Posterior vena cava (tissue), 2 donors: Measurements from ENCODE around the gene SLC12A4. TPM values are rescaled to one million over a fixed set of nuclear protein-coding genes. Genes with fewer than 3 reads are reported as not detected.
"Not testable (repeated sequence)": the region's sequence is repeated elsewhere in the genome, so short reads cannot be mapped to it uniquely, and the experiment has no call there.

Experiments used
- DNase-seq: peaks from one replicate; pipeline ENCODE4 v3.0.0-alpha.2; 2020; ENCODE audit warnings: low spot score
- intact Hi-C, 2 donors: fragments of 100-400 bp; cut with DNase I; formaldehyde crosslinking; loops; one replicate each; pipeline versions ENCODE4 v1.14.1 to v1.14.2; 2022 to 2023
- total RNA-seq, 2 donors: library from RNA; stranded (reverse); fragmentation: NEBNext Ultra II Directional; extraction: Animal tissue kit (Norgen Biotek cat#: 25700); gene quantifications; one replicate each; pipeline ENCODE4 v1.2.1, GENCODE V29; 2021
- donor health status: DM: yes; HTN: yes; CAD: no.
- donor health status: DM: yes; HTN: yes; CAD: no.

The SLC12A4 gene
- total RNA-seq, 2 donors from 2014 or later, result 82.6 to 90.1 TPM

DNA sequence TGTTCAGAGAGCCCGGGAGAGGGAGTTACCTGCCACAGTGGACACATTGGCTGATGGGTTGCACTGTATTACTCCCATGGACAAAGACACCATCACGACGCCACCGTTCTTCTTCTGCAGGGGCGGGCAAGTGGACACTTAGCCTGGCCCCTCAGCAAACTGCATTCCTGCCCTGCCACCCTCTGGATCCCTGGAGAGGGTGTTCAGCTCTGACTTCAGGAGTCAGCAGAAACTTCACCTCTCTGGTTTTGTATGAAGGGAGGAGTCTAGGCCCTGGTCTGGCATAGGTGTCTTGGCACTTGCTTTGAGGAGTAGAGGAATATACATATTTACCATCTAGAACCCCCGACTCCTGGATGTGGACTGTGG, 21.6 kb upstream of the SLC12A4 start:
- intact Hi-C loops, result loop anchor here in 1 of 2 donors (5.0 kb wide), 1 partner anchor 52 kb away; no protein-coding TSS in a partner anchor
- no peak for DNase-seq

- no peak for DNase-seq
- intact Hi-C loops, result loop anchor here in 1 of 2 donors (5.0 kb wide), 1 partner anchor 53 kb away; no protein-coding TSS in a partner anchor
Observed at GRCh38 chr16:67989322-67990017, 21.0 kb upstream of the SLC12A4 start.

GRCh38 chr16:67988675-67989074, 20.2 kb upstream of the SLC12A4 start:
- intact Hi-C loops, result no loop called here
- DNase-seq, result no peak

DNA sequence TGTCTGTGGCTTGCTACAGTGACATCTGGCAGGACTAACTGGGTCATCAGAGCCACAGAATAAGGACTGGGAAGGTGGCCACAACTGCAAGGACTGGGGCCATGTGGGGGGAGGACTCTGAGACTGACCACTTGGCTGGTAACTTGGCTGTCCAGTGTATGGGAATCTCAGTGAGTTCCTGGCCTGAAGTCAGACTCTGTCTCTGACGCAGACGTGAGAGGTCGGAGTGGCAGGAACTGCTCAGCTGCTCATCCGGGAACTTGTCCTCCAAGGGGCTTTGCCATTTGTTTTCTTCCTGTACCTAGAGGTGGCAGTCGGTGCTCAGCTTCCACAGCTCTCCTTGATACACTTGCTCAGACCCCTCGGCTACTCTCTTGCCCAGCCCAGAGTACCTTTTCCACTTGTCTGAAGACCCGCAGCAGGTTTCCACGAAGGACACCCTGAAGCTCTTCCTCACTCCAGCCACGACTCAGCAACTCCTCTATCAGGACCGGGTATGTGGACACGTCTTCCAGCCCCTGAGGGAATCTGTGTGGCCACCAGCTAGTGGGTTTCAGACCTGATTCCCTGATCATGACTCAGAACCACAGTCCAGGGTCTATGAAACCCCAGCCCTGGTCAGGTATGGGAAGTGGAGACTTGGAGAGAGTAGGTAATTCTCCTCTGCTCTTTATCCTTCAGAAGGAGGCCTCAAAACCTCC, 19.2 kb upstream of the SLC12A4 start:
- intact Hi-C loops, result no loop called here
- DNase-seq, result no peak

DNA sequence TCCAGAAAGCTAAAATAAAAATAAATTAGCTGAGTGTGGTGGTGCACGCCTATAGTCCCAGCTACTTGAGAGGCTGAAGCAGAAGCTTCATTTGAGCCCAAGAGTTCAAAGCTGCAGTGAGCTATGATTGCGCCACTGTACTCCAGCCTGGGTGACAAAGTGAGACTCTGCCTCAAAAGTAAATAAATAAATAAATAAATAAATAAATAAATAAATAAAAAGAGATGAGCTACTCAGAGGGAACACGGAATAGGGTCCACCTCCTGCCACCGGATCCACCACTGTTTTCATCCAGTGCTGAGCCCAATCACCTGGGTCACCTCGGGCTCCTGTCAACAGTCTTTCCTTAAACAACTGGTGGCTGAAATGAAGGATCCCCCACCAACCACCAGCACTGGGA, 18.5 kb upstream of the SLC12A4 start:
- DNase-seq, result no peak
- intact Hi-C loops, result no loop called here

- no peak for DNase-seq
- intact Hi-C loops, result no loop called here
Observed at GRCh38 chr16:67982011-67982696, 13.7 kb upstream of the SLC12A4 start.

DNA sequence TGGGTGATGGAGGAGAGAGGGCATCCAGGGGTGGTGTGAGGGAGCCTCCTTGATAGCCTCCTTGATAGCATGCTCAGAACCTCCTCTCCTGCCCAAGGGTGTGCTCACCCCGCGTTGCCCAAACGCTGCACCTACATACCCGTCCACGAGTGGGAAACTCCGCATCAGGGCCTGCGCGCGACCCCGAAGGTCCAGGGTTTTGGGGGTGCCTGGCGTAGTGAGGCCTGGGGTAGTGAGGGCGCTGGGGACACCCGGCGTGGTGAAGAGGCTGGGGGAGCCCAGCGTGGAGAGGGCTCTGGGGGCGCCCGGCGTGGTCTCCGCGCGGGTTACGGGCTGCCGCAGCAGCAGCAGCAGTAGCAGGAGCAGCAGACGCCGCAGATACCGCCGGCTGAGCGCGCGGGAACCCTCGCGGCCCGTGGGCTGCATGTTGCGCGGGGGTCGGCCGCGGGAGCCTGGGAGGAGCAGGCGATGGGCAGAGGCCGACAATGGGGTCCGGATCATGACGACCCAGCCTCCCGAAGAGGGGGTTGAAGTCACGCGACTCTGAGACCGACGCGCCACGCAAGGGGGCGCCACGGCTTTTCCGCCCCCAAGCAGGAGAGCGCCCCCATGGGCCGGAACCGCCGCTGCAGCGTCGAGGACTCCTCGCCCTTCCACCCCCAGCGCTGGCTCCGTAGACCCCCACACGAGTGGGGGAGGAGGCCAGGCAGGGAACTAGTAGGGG, 11.7 kb upstream of the SLC12A4 start, which contains the start of gene DPEP3:
DPEP3 (minus strand) TSS at position 545 of the 724 bp plus-strand sequence; CDS start at position 426, 119 bp downstream.
- intact Hi-C loops, result no loop called here

GRCh38 chr16:67977469-67978227, 9.2 kb upstream of the SLC12A4 start:
- intact Hi-C loops, result no loop called here
- no peak for DNase-seq

More for the DNA sequence above, 11.7 kb upstream of the SLC12A4 start, which contains the start of gene DPEP3:
- DNase-seq, result no peak

DNA sequence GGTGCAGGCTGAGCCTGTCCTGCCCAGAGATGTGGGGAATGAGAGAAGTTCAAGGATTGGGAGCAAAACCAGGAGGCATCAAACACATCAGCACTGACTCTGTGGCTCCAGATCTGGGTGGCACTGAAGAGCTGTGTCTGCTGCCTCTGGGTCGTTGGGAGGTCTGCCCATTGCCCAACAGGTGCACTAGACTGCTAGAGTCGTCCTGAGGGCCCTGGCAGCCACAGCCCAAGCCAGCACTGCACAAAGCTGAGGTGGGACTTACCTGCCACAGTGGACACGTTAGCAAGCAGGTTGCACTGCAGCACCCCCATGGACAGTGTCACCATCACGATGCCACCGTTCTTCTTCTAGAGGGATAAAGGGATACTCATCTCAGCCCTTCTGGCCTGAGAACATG, 8.6 kb upstream of the SLC12A4 start:
- intact Hi-C loops, result no loop called here
- no peak for DNase-seq

- intact Hi-C loops, result no loop called here
Observed at GRCh38 chr16:67976205-67976604, 7.8 kb upstream of the SLC12A4 start.

GRCh38 chr16:67975321-67976105, 7.1 kb upstream of the SLC12A4 start:
- DNase-seq, result no peak
- intact Hi-C loops, result no loop called here

More at GRCh38 chr16:67976205-67976604, 7.8 kb upstream of the SLC12A4 start:
- DNase-seq, result no peak

DNA sequence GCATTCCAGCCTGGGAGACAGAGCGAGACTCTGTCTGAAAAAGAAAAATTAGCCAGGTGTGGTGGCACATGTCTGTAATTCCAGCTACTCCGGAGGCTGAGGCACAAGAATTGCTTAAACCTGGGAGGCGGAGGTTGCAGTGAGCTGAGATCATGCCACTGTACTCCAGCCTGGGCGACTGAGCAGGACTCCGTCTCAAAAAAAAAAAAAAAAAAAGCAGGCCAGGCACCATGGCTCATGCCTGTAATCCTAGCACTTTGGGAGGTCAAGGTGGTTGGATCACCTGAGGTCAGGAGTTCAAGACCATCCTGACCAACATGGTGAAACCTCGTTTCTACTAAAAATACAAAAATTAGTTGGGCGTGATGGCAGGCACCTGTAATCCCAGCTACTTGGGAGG, 3.8 kb upstream of the SLC12A4 start:
- intact Hi-C loops, result not testable (repeated sequence)

GRCh38 chr16:67971111-67971510, 2.7 kb upstream of the SLC12A4 start:
- no peak for DNase-seq

More for the DNA sequence above, 3.8 kb upstream of the SLC12A4 start:
- DNase-seq, result not testable (repeated sequence)

GRCh38 chr16:67969254-67970039, 1.0 kb upstream of the SLC12A4 start:
- intact Hi-C loops, result no loop called here
- no peak for DNase-seq

More at GRCh38 chr16:67971111-67971510, 2.7 kb upstream of the SLC12A4 start:
- intact Hi-C loops, result no loop called here

DNA sequence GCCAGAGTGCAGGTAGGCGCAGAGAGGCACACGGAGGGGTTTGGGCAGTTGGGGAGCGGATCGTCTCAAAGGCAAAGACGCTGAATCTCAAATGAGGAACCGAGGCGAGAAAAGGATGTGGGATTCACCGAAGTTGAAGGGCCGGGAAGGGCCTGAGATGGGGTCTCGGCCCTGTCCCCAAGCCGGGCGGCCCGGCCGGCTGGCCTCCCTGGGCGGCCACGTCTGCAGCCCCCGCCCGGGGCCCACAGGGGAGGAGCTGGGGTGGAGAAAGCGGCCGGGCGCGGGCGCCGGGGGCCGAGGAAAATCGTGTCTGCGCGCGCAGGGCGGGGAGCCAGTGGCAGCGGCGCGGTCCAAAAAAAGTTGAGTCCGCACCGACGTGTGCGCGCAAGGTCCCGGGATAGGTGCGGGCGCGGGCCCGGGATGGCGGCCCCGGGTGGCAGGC, 458 bp downstream of the SLC12A4 start:
- intact Hi-C loops, result no loop called here
- DNase-seq, result no peak

GRCh38 chr16:67967183-67967957, 1.1 kb downstream of the SLC12A4 start:
- DNase-seq, result no peak
- intact Hi-C loops, result no loop called here
